WTC11 (cell line): ENCODE measurements around the gene CDC25A. TPM values are rescaled to one million over a fixed set of nuclear protein-coding genes. Genes with fewer than 3 reads are reported as not detected.

Experiments used
- ATAC-seq: fragments of 200-7000 bp; cut with Tn5 transposase; 2 replicates; pipeline ENCODE4 v1.10.0; 2021; ENCODE audit warnings: mild to moderate bottlenecking, moderate library complexity
- CTCF ChIA-PET: fragments of 300-600 bp; sonication (Branson Sonifier 250); formaldehyde crosslinking; loops from one replicate; lab custom pipeline; 2021; ENCODE audit warnings: antibody characterized with exemption; lab: Charles Lee
- POLR2A ChIA-PET: fragments of 350-600 bp; sonication (Branson Sonifier 250); formaldehyde crosslinking; loops from one replicate; lab custom pipeline; 2021; ENCODE audit warnings: antibody characterized with exemption; lab: Charles Lee
- DNase-seq: peaks from one replicate; pipeline ENCODE4 v3.0.0; 2021; ENCODE audit warnings: low spot score
- H3K27ac Mint-ChIP-seq: 2 replicates; pipeline ENCODE4 v1.8.0; 2021; ENCODE audit warnings: mixed read lengths
- H3K27me3 Mint-ChIP-seq: 2 replicates; pipeline ENCODE4 v1.8.0; 2021; ENCODE audit warnings: low read depth, mild to moderate bottlenecking, moderate library complexity, mixed read lengths
- H3K36me3 Mint-ChIP-seq: 2 replicates; pipeline ENCODE4 v1.8.0; 2021; ENCODE audit warnings: mixed read lengths
- H3K4me1 Mint-ChIP-seq: 2 replicates; pipeline ENCODE4 v1.8.0; 2022; ENCODE audit warnings: mixed read lengths
- H3K4me3 Mint-ChIP-seq: 2 replicates; pipeline ENCODE4 v1.8.0; 2021; ENCODE audit warnings: mild to moderate bottlenecking, moderate library complexity, mixed read lengths
- H3K9me3 Mint-ChIP-seq: 2 replicates; pipeline ENCODE4 v1.8.0; 2021; ENCODE audit warnings: mixed read lengths
- CREM ChIP-seq: sonication (generic); formaldehyde crosslinking; IDR thresholded peaks from 2 replicates; pipeline ENCODE4 v1.8.1; 2022; ENCODE audit warnings: mild to moderate bottlenecking, missing genetic modification reagents, moderate library complexity
- ESRRA ChIP-seq: sonication (generic); formaldehyde crosslinking; IDR thresholded peaks from 2 replicates; pipeline ENCODE4 v1.8.1; 2022; ENCODE audit warnings: mild to moderate bottlenecking, missing genetic modification reagents, borderline replicate concordance
- FOXK1 ChIP-seq: sonication (generic); formaldehyde crosslinking; IDR thresholded peaks from 2 replicates; pipeline ENCODE4 v1.8.0; 2022; ENCODE audit warnings: mild to moderate bottlenecking, moderate library complexity, missing genetic modification reagents
- FOXP1 ChIP-seq: sonication (generic); formaldehyde crosslinking; IDR thresholded peaks from 2 replicates; pipeline ENCODE4 v1.8.0; 2022; ENCODE audit warnings: missing genetic modification reagents, mild to moderate bottlenecking, moderate library complexity, borderline replicate concordance
- GRHL2 ChIP-seq: fragments of 250-450 bp; sonication (Bioruptor Pico); IDR thresholded peaks from 2 replicates; pipeline ENCODE4 v1.8.0; 2022; ENCODE audit warnings: mild to moderate bottlenecking, moderate library complexity; ENCODE audit not compliant: insufficient replicate concordance, severe bottlenecking
- SOX15 ChIP-seq: fragments of 250-450 bp; sonication (Bioruptor Pico); IDR thresholded peaks from 2 replicates; pipeline ENCODE4 v1.9.0; 2021; ENCODE audit warnings: mild to moderate bottlenecking
- TCF7 ChIP-seq: sonication (generic); formaldehyde crosslinking; IDR thresholded peaks from 2 replicates; pipeline ENCODE4 v1.8.0; 2022; ENCODE audit warnings: mild to moderate bottlenecking, low read depth, missing genetic modification reagents, moderate library complexity
- TEAD4 ChIP-seq: sonication (generic); formaldehyde crosslinking; IDR thresholded peaks from 2 replicates; pipeline ENCODE4 v1.8.0; 2022; ENCODE audit warnings: mild to moderate bottlenecking, missing genetic modification reagents
- TP53 ChIP-seq: sonication (generic); formaldehyde crosslinking; IDR thresholded peaks from 2 replicates; pipeline ENCODE4 v1.8.1; 2023; ENCODE audit warnings: mild to moderate bottlenecking, missing genetic modification reagents
- ZNF138 ChIP-seq: sonication (generic); formaldehyde crosslinking; conservative IDR thresholded peaks from 2 replicates; pipeline ENCODE4 v1.8.1; 2022; ENCODE audit warnings: mild to moderate bottlenecking, moderate library complexity, missing genetic modification reagents
- ZNF219 ChIP-seq: sonication (generic); formaldehyde crosslinking; IDR thresholded peaks from 2 replicates; pipeline ENCODE4 v1.8.0; 2023; ENCODE audit warnings: missing genetic modification reagents, mild to moderate bottlenecking, borderline replicate concordance
- ZNF396 ChIP-seq: fragments of 250-450 bp; sonication (Bioruptor Pico); IDR thresholded peaks from 2 replicates; pipeline ENCODE4 v1.8.0; 2021; ENCODE audit warnings: mild to moderate bottlenecking, moderate library complexity, borderline replicate concordance
- ZNF671 ChIP-seq: fragments of 250-450 bp; sonication (Bioruptor Pico); IDR thresholded peaks from 2 replicates; pipeline ENCODE4 v1.8.0; 2021; ENCODE audit warnings: mild to moderate bottlenecking
- total RNA-seq: library from RNA; stranded (reverse); gene quantifications from 3 replicates; pipeline ENCODE4 v1.2.3, GENCODE V29; 2021
- TF ChIP-seq, protein P1 (sequence below): sonication (generic); formaldehyde crosslinking; conservative IDR thresholded peaks from 2 replicates; pipeline ENCODE4 v1.8.1; 2022; ENCODE audit warnings: mild to moderate bottlenecking, missing genetic modification reagents
- TF ChIP-seq, protein P2 (sequence below): sonication (generic); formaldehyde crosslinking; IDR thresholded peaks from 2 replicates; pipeline ENCODE4 v1.8.0; 2022; ENCODE audit warnings: mild to moderate bottlenecking, missing genetic modification reagents
- TF ChIP-seq, protein P3 (sequence below): sonication (generic); formaldehyde crosslinking; IDR thresholded peaks from 2 replicates; pipeline ENCODE4 v1.8.1; 2023; ENCODE audit warnings: mild to moderate bottlenecking, missing genetic modification reagents, borderline replicate concordance
- TF ChIP-seq, protein P4 (sequence below): sonication (generic); formaldehyde crosslinking; IDR thresholded peaks from 2 replicates; pipeline ENCODE4 v1.8.1; 2022; ENCODE audit warnings: mild to moderate bottlenecking, moderate library complexity, missing genetic modification reagents
- TF ChIP-seq, protein P5 (sequence below): fragments of 200-600 bp; IDR thresholded peaks from 2 replicates; pipeline ENCODE4 v1.8.0; 2022; ENCODE audit warnings: antibody characterized with exemption
- TF ChIP-seq, protein P6 (sequence below): fragments of 250-450 bp; sonication (Bioruptor Pico); IDR thresholded peaks from 2 replicates; pipeline ENCODE4 v1.9.0; 2021; ENCODE audit warnings: mild to moderate bottlenecking, borderline replicate concordance

Gene CDC25A
- total RNA-seq, 1 experiment from 2014 or later: 57.6 TPM

DNA sequence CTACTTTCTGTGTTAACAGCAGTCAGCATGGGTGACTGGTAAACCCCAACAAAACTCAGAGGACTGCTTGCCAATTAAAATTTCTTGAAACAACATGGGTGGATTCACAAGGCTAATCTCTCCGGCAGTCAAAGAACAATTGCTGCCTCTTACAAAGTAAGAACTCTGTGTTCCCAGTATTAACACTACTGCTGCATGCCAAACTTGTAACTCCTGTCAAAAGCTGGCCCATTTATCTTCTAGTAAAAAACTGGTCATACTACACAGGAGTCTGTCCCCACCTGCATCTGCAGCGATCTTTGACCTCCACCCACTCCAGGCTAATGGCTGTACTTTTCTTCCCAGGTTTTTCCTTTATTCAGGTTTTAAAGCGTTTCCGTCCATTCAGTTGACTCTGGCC lies 44.0 kb upstream of the CDC25A start:
- peaks cover 18% of the 10 kb centered on the region for H3K9me3 Mint-ChIP-seq
- ATAC-seq: no peak
- H3K27ac Mint-ChIP-seq: no peak overlapping the region
- H3K36me3 Mint-ChIP-seq: peaks cover 14% of the 10 kb centered on the region
- H3K27me3 Mint-ChIP-seq: peaks cover 7% of the 10 kb centered on the region
- H3K4me3 Mint-ChIP-seq: no peak overlapping the region
- H3K4me1 Mint-ChIP-seq: peaks cover 15% of the 10 kb centered on the region
- DNase-seq: no peak
- TF ChIP-seq ZNF396: no peak
- TF ChIP-seq, protein P1, sequence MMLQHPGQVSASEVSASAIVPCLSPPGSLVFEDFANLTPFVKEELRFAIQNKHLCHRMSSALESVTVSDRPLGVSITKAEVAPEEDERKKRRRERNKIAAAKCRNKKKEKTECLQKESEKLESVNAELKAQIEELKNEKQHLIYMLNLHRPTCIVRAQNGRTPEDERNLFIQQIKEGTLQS: no peak
- no peak for TF ChIP-seq ESRRA (CRISPR knock-in tag)
- no peak for TF ChIP-seq FOXP1 (CRISPR knock-in tag)
- TF ChIP-seq CREM: no peak
- TF ChIP-seq SOX15 (CRISPR knock-in tag): no peak
- TF ChIP-seq, protein P2, sequence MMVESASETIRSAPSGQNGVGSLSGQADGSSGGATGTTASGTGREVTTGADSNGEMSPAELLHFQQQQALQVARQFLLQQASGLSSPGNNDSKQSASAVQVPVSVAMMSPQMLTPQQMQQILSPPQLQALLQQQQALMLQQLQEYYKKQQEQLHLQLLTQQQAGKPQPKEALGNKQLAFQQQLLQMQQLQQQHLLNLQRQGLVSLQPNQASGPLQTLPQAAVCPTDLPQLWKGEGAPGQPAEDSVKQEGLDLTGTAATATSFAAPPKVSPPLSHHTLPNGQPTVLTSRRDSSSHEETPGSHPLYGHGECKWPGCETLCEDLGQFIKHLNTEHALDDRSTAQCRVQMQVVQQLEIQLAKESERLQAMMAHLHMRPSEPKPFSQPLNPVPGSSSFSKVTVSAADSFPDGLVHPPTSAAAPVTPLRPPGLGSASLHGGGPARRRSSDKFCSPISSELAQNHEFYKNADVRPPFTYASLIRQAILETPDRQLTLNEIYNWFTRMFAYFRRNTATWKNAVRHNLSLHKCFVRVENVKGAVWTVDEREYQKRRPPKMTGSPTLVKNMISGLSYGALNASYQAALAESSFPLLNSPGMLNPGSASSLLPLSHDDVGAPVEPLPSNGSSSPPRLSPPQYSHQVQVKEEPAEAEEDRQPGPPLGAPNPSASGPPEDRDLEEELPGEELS (CRISPR knock-in tag): no peak
- TF ChIP-seq, protein P3, sequence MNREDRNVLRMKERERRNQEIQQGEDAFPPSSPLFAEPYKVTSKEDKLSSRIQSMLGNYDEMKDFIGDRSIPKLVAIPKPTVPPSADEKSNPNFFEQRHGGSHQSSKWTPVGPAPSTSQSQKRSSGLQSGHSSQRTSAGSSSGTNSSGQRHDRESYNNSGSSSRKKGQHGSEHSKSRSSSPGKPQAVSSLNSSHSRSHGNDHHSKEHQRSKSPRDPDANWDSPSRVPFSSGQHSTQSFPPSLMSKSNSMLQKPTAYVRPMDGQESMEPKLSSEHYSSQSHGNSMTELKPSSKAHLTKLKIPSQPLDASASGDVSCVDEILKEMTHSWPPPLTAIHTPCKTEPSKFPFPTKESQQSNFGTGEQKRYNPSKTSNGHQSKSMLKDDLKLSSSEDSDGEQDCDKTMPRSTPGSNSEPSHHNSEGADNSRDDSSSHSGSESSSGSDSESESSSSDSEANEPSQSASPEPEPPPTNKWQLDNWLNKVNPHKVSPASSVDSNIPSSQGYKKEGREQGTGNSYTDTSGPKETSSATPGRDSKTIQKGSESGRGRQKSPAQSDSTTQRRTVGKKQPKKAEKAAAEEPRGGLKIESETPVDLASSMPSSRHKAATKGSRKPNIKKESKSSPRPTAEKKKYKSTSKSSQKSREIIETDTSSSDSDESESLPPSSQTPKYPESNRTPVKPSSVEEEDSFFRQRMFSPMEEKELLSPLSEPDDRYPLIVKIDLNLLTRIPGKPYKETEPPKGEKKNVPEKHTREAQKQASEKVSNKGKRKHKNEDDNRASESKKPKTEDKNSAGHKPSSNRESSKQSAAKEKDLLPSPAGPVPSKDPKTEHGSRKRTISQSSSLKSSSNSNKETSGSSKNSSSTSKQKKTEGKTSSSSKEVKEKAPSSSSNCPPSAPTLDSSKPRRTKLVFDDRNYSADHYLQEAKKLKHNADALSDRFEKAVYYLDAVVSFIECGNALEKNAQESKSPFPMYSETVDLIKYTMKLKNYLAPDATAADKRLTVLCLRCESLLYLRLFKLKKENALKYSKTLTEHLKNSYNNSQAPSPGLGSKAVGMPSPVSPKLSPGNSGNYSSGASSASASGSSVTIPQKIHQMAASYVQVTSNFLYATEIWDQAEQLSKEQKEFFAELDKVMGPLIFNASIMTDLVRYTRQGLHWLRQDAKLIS: no peak
- TF ChIP-seq FOXK1 (CRISPR knock-in tag): no peak
- TF ChIP-seq TCF7: no peak
- TF ChIP-seq GRHL2 (CRISPR knock-in tag): no peak
- no peak for TF ChIP-seq ZNF219 (CRISPR knock-in tag)
- TF ChIP-seq, protein P4, sequence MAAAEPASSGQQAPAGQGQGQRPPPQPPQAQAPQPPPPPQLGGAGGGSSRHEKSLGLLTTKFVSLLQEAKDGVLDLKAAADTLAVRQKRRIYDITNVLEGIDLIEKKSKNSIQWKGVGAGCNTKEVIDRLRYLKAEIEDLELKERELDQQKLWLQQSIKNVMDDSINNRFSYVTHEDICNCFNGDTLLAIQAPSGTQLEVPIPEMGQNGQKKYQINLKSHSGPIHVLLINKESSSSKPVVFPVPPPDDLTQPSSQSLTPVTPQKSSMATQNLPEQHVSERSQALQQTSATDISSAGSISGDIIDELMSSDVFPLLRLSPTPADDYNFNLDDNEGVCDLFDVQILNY (CRISPR knock-in tag): no peak
- TF ChIP-seq ZNF671: no peak
- no peak for TF ChIP-seq TEAD4 (CRISPR knock-in tag)
- TF ChIP-seq, protein P5, sequence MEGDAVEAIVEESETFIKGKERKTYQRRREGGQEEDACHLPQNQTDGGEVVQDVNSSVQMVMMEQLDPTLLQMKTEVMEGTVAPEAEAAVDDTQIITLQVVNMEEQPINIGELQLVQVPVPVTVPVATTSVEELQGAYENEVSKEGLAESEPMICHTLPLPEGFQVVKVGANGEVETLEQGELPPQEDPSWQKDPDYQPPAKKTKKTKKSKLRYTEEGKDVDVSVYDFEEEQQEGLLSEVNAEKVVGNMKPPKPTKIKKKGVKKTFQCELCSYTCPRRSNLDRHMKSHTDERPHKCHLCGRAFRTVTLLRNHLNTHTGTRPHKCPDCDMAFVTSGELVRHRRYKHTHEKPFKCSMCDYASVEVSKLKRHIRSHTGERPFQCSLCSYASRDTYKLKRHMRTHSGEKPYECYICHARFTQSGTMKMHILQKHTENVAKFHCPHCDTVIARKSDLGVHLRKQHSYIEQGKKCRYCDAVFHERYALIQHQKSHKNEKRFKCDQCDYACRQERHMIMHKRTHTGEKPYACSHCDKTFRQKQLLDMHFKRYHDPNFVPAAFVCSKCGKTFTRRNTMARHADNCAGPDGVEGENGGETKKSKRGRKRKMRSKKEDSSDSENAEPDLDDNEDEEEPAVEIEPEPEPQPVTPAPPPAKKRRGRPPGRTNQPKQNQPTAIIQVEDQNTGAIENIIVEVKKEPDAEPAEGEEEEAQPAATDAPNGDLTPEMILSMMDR: no peak
- TF ChIP-seq TP53 (CRISPR knock-in tag): no peak
- TF ChIP-seq, protein P6, sequence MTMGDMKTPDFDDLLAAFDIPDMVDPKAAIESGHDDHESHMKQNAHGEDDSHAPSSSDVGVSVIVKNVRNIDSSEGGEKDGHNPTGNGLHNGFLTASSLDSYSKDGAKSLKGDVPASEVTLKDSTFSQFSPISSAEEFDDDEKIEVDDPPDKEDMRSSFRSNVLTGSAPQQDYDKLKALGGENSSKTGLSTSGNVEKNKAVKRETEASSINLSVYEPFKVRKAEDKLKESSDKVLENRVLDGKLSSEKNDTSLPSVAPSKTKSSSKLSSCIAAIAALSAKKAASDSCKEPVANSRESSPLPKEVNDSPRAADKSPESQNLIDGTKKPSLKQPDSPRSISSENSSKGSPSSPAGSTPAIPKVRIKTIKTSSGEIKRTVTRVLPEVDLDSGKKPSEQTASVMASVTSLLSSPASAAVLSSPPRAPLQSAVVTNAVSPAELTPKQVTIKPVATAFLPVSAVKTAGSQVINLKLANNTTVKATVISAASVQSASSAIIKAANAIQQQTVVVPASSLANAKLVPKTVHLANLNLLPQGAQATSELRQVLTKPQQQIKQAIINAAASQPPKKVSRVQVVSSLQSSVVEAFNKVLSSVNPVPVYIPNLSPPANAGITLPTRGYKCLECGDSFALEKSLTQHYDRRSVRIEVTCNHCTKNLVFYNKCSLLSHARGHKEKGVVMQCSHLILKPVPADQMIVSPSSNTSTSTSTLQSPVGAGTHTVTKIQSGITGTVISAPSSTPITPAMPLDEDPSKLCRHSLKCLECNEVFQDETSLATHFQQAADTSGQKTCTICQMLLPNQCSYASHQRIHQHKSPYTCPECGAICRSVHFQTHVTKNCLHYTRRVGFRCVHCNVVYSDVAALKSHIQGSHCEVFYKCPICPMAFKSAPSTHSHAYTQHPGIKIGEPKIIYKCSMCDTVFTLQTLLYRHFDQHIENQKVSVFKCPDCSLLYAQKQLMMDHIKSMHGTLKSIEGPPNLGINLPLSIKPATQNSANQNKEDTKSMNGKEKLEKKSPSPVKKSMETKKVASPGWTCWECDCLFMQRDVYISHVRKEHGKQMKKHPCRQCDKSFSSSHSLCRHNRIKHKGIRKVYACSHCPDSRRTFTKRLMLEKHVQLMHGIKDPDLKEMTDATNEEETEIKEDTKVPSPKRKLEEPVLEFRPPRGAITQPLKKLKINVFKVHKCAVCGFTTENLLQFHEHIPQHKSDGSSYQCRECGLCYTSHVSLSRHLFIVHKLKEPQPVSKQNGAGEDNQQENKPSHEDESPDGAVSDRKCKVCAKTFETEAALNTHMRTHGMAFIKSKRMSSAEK (CRISPR knock-in tag): no peak
- no peak for TF ChIP-seq ZNF138 (CRISPR knock-in tag)
- ChIA-PET CTCF (interaction anchor here (1.0 to 4.0 kb wide), 4 partner anchors 8 to 204 kb away, joined by 3 to 30 read pairs (median 8); no protein-coding TSS in a partner anchor), POLR2A (no interaction called here)
